ENCODE data around the gene ST7. TPM values are rescaled to one million over a fixed set of nuclear protein-coding genes. Genes with fewer than 3 reads are reported as not detected.

Gene ST7
- total RNA-seq, 1 experiment from 2014 or later, result 19.6 TPM

DNA sequence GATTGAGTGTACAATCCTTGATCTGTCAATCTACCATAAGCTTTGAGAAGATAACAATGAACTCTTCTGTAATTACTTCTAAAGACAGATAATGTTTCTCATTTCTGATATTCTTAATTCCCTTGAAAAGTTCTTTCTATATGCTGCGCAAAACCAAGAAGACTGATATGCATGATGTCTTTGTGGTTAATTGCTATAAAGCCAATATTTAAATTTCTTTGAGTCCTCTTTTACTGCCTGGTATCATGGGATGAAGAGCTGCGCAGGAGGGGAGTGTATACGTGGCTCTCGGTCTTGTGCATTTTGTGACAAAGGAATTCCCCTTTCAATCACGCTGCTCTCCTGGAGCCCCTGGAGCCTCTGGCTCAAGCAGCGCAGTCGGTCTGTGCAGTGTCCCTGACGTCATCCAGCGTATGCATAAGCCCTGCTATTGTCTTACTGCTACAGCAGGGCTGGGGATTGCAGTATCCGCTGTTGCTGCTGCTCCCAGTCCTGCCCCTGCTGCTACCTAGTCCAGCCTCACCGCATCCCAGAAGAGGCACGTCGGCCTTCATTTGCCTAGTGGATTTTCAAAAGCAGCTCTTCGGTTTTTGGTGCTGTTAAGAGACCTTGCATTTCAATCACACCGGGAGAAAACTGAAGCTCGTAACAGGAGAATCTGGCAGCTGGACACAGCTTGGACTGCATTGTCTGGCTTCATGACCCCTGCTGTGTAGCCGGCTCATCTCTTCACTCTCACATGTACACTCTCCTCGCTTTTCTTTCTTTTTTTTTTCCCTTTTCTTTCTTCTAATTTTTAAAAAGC, 66.7 kb downstream of the ST7 start:
- intact Hi-C loops (cut with micrococcal nuclease; ENCODE audit: unreplicated experiment), result no loop called here
- H3K36me3 ChIP-seq (ENCODE audit: control insufficient read depth, insufficient read depth, low read length), result no peaks in the 10 kb centered on the region
- H3K27me3 ChIP-seq (ENCODE audit: control insufficient read depth, insufficient read depth, low read length), result no peaks in the 10 kb centered on the region
- no peaks in the 10 kb centered on the region for H3K9me3 ChIP-seq (ENCODE audit: control insufficient read depth, insufficient read depth, low read depth, low read length)
- ATAC-seq (peak; percentile 99), DNase-seq (ENCODE audit: low read depth, low spot score) (peak; percentile 51)
- TF ChIP-seq, protein P1, sequence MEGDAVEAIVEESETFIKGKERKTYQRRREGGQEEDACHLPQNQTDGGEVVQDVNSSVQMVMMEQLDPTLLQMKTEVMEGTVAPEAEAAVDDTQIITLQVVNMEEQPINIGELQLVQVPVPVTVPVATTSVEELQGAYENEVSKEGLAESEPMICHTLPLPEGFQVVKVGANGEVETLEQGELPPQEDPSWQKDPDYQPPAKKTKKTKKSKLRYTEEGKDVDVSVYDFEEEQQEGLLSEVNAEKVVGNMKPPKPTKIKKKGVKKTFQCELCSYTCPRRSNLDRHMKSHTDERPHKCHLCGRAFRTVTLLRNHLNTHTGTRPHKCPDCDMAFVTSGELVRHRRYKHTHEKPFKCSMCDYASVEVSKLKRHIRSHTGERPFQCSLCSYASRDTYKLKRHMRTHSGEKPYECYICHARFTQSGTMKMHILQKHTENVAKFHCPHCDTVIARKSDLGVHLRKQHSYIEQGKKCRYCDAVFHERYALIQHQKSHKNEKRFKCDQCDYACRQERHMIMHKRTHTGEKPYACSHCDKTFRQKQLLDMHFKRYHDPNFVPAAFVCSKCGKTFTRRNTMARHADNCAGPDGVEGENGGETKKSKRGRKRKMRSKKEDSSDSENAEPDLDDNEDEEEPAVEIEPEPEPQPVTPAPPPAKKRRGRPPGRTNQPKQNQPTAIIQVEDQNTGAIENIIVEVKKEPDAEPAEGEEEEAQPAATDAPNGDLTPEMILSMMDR (IDR thresholded peaks at IDR 0.05), result no peak
- in situ Hi-C loops (cut with HindIII; ENCODE audit: low pct_unique_long_range_greater_than_20kb, low sequenced_read_pairs), result no loop called here
- POLR2A ChIA-PET, result no interaction called here
- CTCF ChIA-PET, result interaction anchor here (0.9 to 1.2 kb wide), 2 partner anchors 24 to 107 kb away, joined by 3 to 4 read pairs; no protein-coding TSS in a partner anchor
- H3K27ac ChIP-seq (ENCODE audit: low read length), result peak overlapping the region; percentile 30
- BruUV-seq (replicated peaks), result no TSS peak
- H3K4me1 ChIP-seq (ENCODE audit: control insufficient read depth, insufficient read depth, low read length), result peaks cover 21% of the 10 kb centered on the region
- H3K4me3 ChIP-seq (ENCODE audit: low read depth in 2 of 2, low read length in 2 of 2), result peak overlapping the region; percentile 24 to 54

DNA sequence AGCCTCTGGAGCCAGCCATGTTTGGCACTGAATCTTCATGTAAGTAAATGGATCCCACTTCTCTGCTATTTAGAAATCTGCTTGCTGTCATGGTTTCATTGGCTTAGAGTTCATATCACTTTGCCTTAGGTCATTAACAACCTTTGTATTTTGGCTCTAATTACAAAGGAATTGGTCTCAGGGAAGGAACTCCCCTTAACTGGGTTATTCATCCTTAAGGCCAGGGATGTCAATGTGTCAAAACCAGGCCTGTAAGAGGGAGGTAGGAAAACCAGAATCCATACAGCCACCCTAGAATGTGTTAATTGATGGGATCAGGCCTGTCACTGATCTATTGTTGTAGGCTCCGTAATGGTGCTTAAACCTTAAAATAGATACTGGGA, 67.3 kb downstream of the ST7 start:
- DNase-seq (ENCODE audit: low read depth, low spot score) (no peak), ATAC-seq (no peak; the same call in 1 of the 2 replicates)
- Histone ChIP-seq H3K27ac (ENCODE audit: low read length) (peak overlapping the region; percentile 30), H3K4me1 (ENCODE audit: control insufficient read depth, insufficient read depth, low read length) (peaks cover 16% of the 10 kb centered on the region), H3K27me3 (ENCODE audit: control insufficient read depth, insufficient read depth, low read length) (no peaks in the 10 kb centered on the region), H3K9me3 (ENCODE audit: control insufficient read depth, insufficient read depth, low read depth, low read length) (no peaks in the 10 kb centered on the region), H3K4me3 (ENCODE audit: low read depth in 2 of 2, low read length in 2 of 2) (peak overlapping the region; percentile 24 to 54), H3K36me3 (ENCODE audit: control insufficient read depth, insufficient read depth, low read length) (no peaks in the 10 kb centered on the region)
- TF ChIP-seq, protein P1 (IDR thresholded peaks at IDR 0.05), result no peak
- TF ChIP-seq TCF7L2 (IDR thresholded peaks at IDR 0.05; ENCODE audit: low read depth, low read length) (no peak), POLR2AphosphoS5 (IDR thresholded peaks at IDR 0.05; ENCODE audit: low read depth, low read length) (no peak), SIN3A (IDR thresholded peaks at IDR 0.05; ENCODE audit: borderline replicate concordance, insufficient read depth, low read depth, low read length) (no peak)
- TF ChIP-seq, protein P2, sequence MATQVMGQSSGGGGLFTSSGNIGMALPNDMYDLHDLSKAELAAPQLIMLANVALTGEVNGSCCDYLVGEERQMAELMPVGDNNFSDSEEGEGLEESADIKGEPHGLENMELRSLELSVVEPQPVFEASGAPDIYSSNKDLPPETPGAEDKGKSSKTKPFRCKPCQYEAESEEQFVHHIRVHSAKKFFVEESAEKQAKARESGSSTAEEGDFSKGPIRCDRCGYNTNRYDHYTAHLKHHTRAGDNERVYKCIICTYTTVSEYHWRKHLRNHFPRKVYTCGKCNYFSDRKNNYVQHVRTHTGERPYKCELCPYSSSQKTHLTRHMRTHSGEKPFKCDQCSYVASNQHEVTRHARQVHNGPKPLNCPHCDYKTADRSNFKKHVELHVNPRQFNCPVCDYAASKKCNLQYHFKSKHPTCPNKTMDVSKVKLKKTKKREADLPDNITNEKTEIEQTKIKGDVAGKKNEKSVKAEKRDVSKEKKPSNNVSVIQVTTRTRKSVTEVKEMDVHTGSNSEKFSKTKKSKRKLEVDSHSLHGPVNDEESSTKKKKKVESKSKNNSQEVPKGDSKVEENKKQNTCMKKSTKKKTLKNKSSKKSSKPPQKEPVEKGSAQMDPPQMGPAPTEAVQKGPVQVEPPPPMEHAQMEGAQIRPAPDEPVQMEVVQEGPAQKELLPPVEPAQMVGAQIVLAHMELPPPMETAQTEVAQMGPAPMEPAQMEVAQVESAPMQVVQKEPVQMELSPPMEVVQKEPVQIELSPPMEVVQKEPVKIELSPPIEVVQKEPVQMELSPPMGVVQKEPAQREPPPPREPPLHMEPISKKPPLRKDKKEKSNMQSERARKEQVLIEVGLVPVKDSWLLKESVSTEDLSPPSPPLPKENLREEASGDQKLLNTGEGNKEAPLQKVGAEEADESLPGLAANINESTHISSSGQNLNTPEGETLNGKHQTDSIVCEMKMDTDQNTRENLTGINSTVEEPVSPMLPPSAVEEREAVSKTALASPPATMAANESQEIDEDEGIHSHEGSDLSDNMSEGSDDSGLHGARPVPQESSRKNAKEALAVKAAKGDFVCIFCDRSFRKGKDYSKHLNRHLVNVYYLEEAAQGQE (IDR thresholded peaks at IDR 0.05; ENCODE audit: insufficient read depth in 1 of 2, low read depth in 2 of 2, low read length in 1 of 2), result no peak
- ChIA-PET CTCF (interaction anchor here (0.9 kb wide), 1 partner anchor 24 kb away, joined by 3 read pairs; no protein-coding TSS in a partner anchor), POLR2A (no interaction called here)
- in situ Hi-C loops (cut with HindIII; ENCODE audit: low pct_unique_long_range_greater_than_20kb, low sequenced_read_pairs), result no loop called here
- intact Hi-C loops (cut with micrococcal nuclease; ENCODE audit: unreplicated experiment), result no loop called here
- BruUV-seq (replicated peaks), result no TSS peak

Measured in Panc1 (cell line).